Parathyroid adenoma (tissue), 2 donors: Measurements from ENCODE around the gene LAD1.

Source experiments
- H2AFZ ChIP-seq: fragments of 300-600 bp; sonication (generic); one replicate; pipeline ENCODE4 v1.7.0; 2017; ENCODE audit warnings: antibody characterized with exemption, mild to moderate bottlenecking
- H3K27ac ChIP-seq: fragments of 300-600 bp; sonication (generic); one replicate; pipeline ENCODE4 v1.7.0; 2017
- H3K27me3 ChIP-seq: fragments of 300-600 bp; sonication (generic); one replicate; pipeline ENCODE4 v1.7.0; 2017; ENCODE audit warnings: low read length; ENCODE audit not compliant: control insufficient read depth, insufficient read depth
- H3K36me3 ChIP-seq: fragments of 300-600 bp; sonication (generic); one replicate; pipeline ENCODE4 v1.7.0; 2017; ENCODE audit warnings: low read length; ENCODE audit not compliant: control insufficient read depth, insufficient read depth
- H3K4me1 ChIP-seq: fragments of 300-600 bp; sonication (generic); one replicate; pipeline ENCODE4 v1.7.0; 2017; ENCODE audit warnings: control low read depth
- H3K4me2 ChIP-seq: fragments of 300-600 bp; sonication (generic); one replicate; pipeline ENCODE4 v1.7.0; 2017; ENCODE audit warnings: low read length
- H3K4me3 ChIP-seq: fragments of 300-600 bp; sonication (generic); one replicate; pipeline ENCODE4 v1.7.0; 2017; ENCODE audit warnings: low read depth, low read length
- H3K79me2 ChIP-seq: fragments of 300-600 bp; sonication (generic); one replicate; pipeline ENCODE4 v1.7.0; 2017; ENCODE audit warnings: control low read depth
- H3K9ac ChIP-seq: fragments of 300-600 bp; sonication (generic); one replicate; pipeline ENCODE4 v1.7.0; 2017; ENCODE audit warnings: mild to moderate bottlenecking
- H3K9me3 ChIP-seq: fragments of 300-600 bp; sonication (generic); one replicate; pipeline ENCODE4 v1.7.0; 2017; ENCODE audit warnings: low read length; ENCODE audit not compliant: control insufficient read depth
- TF ChIP-seq, protein P1 (sequence below): fragments of 300-600 bp; sonication (generic); IDR thresholded peaks from one replicate; pipeline ENCODE4 v1.7.0; 2017; ENCODE audit warnings: antibody characterized with exemption, mild to moderate bottlenecking
- donor health status: primary hyperparathyroidism.

Gene LAD1

DNA sequence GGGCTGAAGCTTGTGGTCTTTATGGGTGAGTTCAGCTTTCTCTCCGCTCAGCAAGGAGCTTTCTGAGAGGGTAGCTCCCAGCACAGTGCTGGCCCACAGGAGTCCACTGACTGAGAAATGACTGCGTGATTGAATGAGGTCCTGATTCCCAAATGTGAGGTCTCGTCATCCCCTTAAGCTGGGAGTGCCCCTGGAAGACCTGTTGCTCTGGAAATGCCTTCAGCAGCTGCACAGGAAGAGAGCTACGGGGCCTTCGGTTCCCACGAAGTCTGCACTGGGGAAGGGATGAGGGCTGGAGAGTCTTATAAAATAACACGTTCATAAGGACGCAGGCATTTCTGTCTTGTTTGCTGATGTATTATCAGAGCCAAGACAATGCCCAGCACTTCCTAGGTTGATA lies 35.7 kb downstream of the LAD1 start:
- Histone ChIP-seq H2AFZ (no peak overlapping the region), H3K36me3 (no peaks in the 10 kb centered on the region), H3K27ac (no peak overlapping the region), H3K79me2 (no peaks in the 10 kb centered on the region), H3K4me3 (no peak overlapping the region), H3K9me3 (no peaks in the 10 kb centered on the region), H3K9ac (no peak overlapping the region), H3K4me1 (no peaks in the 10 kb centered on the region), H3K4me2 (no peak overlapping the region), H3K27me3 (no peaks in the 10 kb centered on the region)
- TF ChIP-seq, protein P1, sequence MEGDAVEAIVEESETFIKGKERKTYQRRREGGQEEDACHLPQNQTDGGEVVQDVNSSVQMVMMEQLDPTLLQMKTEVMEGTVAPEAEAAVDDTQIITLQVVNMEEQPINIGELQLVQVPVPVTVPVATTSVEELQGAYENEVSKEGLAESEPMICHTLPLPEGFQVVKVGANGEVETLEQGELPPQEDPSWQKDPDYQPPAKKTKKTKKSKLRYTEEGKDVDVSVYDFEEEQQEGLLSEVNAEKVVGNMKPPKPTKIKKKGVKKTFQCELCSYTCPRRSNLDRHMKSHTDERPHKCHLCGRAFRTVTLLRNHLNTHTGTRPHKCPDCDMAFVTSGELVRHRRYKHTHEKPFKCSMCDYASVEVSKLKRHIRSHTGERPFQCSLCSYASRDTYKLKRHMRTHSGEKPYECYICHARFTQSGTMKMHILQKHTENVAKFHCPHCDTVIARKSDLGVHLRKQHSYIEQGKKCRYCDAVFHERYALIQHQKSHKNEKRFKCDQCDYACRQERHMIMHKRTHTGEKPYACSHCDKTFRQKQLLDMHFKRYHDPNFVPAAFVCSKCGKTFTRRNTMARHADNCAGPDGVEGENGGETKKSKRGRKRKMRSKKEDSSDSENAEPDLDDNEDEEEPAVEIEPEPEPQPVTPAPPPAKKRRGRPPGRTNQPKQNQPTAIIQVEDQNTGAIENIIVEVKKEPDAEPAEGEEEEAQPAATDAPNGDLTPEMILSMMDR, result no peak

DNA sequence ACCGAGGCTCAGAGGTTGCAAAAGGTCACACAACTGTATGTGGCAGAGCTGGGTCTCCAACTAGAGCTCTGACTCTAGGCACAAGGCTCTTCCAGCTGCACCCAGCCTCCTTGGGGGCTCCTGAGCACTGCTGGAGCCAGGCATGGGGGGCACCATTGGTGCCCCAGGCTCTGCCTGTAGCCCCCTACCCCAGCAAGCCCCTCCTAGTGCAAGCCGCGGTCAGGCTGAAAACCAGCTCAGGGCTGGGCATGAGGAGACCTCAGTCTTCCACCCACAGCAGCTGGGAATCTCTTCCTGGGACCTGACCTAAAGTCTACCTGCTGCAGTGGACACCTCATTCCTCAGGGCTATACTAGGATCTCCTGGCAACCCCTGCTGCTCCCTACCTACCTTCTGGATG lies 36.2 kb downstream of the LAD1 start:
- no peak overlapping the region for H3K27ac ChIP-seq
- no peak overlapping the region for H3K9ac ChIP-seq
- no peaks in the 10 kb centered on the region for H3K4me1 ChIP-seq
- no peaks in the 10 kb centered on the region for H3K36me3 ChIP-seq
- TF ChIP-seq, protein P1, result no peak
- no peak overlapping the region for H3K4me2 ChIP-seq
- no peaks in the 10 kb centered on the region for H3K27me3 ChIP-seq
- H3K4me3 ChIP-seq, result no peak overlapping the region
- H3K79me2 ChIP-seq, result no peaks in the 10 kb centered on the region
- H2AFZ ChIP-seq, result no peak overlapping the region
- H3K9me3 ChIP-seq, result no peaks in the 10 kb centered on the region

DNA sequence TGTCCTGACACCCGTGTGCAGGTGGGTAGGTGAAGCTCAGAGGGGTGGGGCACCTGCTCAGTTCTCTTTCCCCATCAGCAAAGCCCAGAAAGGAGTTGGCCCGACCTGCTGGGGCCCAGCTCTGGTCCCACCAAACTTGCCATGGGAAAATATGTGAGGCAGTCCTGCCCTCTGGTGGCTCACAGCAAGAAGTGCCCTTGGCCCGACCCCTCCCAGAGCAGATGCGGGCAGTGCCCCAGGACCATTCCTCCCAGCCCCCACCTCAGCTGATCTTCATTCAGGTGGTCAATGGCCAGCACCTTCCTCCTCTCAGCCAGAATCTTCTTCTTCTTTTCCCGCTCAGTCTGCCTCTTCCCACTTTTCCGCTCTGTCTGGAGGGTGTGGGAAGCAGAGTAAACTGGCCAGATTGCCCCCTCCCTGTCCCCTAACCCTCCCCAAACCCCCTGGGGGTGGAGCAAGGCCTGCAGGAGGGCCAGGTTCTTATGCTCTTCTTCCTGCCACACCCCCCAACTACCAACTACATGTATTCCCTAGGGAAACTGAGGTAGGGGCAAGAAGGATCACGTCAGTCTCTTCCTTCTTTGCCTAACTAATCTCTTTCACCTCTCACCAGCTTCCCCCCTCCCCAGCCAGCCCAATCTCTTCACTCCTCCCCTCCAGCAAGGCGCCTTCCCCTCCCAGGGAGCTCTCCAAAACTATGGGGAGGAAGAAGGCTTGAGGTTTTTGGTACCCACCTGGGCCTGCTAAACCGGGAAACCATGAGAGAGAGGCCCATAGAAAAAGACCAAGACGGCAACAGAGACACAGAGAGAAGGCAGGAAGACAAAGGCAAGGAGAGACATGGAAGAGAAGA lies 37.2 kb downstream of the LAD1 start:
- Histone ChIP-seq H3K27ac (no peak overlapping the region), H3K27me3 (no peaks in the 10 kb centered on the region), H3K9me3 (no peaks in the 10 kb centered on the region), H3K36me3 (no peaks in the 10 kb centered on the region), H2AFZ (no peak overlapping the region), H3K4me1 (no peaks in the 10 kb centered on the region), H3K9ac (no peak overlapping the region), H3K79me2 (no peaks in the 10 kb centered on the region), H3K4me2 (no peak overlapping the region), H3K4me3 (no peak overlapping the region)
- TF ChIP-seq, protein P1, result peak; percentile 57

DNA sequence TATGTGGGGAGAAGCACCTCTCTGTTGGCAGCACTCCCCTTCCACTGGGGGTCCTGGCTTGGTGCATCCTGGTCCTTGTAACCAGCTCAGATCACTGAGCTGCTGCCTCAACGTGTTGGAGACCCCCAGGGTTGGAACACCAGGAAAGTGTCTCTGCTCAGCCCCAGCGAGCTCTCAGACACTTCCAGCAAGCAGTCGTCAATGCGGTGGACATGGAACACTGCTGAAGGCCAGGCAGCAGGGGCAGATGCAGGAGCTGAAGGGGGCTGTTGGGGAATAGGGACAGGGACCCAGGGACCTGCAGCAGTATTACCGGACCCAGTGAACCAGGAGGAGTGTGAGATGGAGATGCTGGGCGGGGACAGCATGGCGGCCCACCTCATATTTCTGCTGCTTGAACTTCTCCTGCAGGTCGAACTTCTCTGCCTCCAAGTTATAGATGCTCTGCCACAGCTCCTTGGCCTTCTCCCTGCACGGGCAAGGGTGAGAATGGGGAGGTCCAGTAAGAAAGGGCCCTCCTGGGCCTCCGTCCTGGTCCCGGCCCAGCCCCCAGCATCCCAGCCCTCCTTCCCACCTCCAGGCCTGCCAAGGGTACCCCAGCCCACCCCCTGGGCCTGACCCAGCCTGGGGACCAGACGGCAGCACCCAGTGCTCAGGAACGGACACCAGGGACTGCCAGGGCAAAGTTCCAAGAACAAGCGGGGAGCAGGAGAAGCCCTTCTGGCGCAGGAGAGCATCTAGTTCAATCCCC lies 38.0 kb downstream of the LAD1 start:
- TF ChIP-seq, protein P1, result no peak
- no peak overlapping the region for H2AFZ ChIP-seq
- H3K27ac ChIP-seq, result no peak overlapping the region
- no peaks in the 10 kb centered on the region for H3K4me1 ChIP-seq
- H3K4me2 ChIP-seq, result no peak overlapping the region
- H3K36me3 ChIP-seq, result no peaks in the 10 kb centered on the region
- H3K9ac ChIP-seq, result no peak overlapping the region
- H3K27me3 ChIP-seq, result no peaks in the 10 kb centered on the region
- H3K9me3 ChIP-seq, result no peaks in the 10 kb centered on the region
- no peaks in the 10 kb centered on the region for H3K79me2 ChIP-seq
- no peak overlapping the region for H3K4me3 ChIP-seq
